RWPE1 (cell line): ENCODE results near the gene NPBWR2.

Source experiments
- CTCF ChIA-PET: fragments of 350-600 bp; sonication (Branson Sonifier 250); formaldehyde crosslinking; extraction: SDS; loops from one replicate; lab custom pipeline; 2021; lab: Yijun Ruan, JAX
- POLR2A ChIA-PET: fragments of 400-600 bp; formaldehyde crosslinking; extraction: SDS; loops from one replicate; lab custom pipeline; 2020; ENCODE audit warnings: antibody characterized with exemption; ENCODE audit not compliant: low non-redundant PET; lab: Yijun Ruan, JAX
- DNase-seq: peaks from one replicate; pipeline ENCODE4 v3.0.0; 2012; ENCODE audit warnings: low spot score
- H3K27ac ChIP-seq: fragments of 450-650 bp; 2 replicates; pipeline ENCODE4 v1.5.1; 2017
- TF ChIP-seq, protein P1 (sequence below): fragments of 450-650 bp; conservative IDR thresholded peaks from 2 replicates; pipeline ENCODE4 v1.5.1; 2017; ENCODE audit warnings: low read depth, mild to moderate bottlenecking

NPBWR2 gene

DNA sequence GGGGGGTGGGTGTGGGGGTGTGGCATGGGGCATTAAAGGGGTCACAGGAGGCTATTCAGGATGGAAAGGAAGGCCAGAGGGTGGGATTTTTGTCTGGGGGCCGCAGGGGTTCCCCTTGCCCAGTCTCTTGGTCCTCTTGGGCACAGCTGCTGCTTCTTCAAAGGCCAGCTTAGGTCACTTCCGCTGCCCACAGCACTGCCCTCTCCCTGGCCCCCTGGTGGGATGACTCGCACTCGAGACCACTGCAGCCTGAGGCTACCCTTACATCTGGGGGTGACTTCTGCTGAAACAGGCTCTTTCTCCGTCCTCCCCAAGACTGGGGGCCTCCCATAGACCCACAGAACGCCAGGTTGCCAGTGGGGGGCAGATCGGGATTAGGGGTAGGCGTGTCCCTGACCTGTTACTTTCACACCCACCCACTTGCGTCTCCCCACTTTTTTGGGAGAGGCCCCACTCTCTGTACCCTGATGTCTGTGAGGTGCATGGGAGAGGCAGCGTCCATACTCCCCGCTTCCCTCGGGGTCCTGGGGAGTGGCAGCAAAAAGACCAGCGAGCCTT is 24.5 kb downstream of the NPBWR2 start:
- TF ChIP-seq, protein P1, sequence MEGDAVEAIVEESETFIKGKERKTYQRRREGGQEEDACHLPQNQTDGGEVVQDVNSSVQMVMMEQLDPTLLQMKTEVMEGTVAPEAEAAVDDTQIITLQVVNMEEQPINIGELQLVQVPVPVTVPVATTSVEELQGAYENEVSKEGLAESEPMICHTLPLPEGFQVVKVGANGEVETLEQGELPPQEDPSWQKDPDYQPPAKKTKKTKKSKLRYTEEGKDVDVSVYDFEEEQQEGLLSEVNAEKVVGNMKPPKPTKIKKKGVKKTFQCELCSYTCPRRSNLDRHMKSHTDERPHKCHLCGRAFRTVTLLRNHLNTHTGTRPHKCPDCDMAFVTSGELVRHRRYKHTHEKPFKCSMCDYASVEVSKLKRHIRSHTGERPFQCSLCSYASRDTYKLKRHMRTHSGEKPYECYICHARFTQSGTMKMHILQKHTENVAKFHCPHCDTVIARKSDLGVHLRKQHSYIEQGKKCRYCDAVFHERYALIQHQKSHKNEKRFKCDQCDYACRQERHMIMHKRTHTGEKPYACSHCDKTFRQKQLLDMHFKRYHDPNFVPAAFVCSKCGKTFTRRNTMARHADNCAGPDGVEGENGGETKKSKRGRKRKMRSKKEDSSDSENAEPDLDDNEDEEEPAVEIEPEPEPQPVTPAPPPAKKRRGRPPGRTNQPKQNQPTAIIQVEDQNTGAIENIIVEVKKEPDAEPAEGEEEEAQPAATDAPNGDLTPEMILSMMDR: no peak
- H3K27ac ChIP-seq: no peak overlapping the region
- ChIA-PET CTCF (interaction anchor here (0.5 to 6.6 kb wide), 18 partner anchors 9 to 1215 kb away, joined by 3 to 59 read pairs (median 4); partner anchors contain the start of gene NPBWR2), POLR2A (no interaction called here)
- DNase-seq: no peak

DNA sequence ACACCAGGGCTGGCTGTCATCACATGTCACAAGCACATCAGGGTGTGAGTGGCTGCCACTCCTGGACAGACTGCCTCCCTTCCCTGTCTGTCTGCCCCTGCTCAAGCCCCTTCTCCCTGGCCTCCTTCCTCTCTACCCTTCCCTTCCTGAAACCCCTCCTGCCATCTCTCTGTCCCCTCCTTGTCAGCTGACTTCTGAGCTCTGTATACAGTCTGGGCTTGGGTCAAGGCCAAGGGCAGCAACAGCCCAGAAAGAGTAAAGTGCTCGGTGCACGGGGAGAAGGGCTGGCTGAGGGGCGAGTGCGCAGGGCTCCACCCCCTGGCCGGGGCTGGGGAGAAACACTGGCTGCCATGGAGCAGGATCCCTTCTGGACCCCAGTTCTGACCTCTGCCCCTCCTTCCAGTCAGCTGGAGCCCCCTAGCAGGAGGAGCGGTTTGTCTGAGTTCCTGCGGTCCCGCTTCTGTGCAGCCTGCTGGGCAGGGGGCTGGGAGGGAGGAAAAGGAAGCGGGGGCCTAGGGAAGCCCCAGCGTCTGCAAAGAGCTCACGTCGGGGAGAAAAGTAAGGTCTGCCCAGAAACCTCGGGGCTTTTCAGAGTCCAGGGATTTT is 25.1 kb downstream of the NPBWR2 start:
- ChIA-PET POLR2A (no interaction called here), CTCF (interaction anchor here (0.7 to 6.6 kb wide), 7 partner anchors 10 to 296 kb away, joined by 3 to 59 read pairs (median 4); no protein-coding TSS in a partner anchor)
- TF ChIP-seq, protein P1: no peak
- H3K27ac ChIP-seq: peak overlapping the region; percentile 77
- no peak for DNase-seq

DNA sequence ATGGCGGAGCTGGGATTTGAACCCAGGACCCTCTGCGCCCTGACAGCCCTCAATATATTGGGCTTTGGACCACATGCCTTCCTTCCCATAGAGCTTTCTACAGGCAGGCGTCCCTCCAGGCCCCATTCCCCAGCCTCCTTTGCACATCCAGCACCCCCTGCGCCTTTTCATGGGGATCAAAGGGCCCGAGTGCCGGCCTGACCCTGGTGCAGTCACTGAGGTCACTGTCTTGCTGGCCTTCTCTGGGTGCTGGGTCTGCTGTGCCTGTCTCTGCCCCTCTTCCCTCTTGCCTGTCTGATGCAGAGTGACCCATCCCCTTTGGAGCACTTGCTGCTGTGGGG is 25.8 kb downstream of the NPBWR2 start:
- peak overlapping the region; percentile 77 for H3K27ac ChIP-seq
- TF ChIP-seq, protein P1: no peak
- POLR2A ChIA-PET: no interaction called here
- CTCF ChIA-PET: interaction anchor here (0.5 to 6.6 kb wide), 6 partner anchors 9 to 50 kb away, joined by 3 to 59 read pairs (median 4); no protein-coding TSS in a partner anchor
- DNase-seq: no peak

DNA sequence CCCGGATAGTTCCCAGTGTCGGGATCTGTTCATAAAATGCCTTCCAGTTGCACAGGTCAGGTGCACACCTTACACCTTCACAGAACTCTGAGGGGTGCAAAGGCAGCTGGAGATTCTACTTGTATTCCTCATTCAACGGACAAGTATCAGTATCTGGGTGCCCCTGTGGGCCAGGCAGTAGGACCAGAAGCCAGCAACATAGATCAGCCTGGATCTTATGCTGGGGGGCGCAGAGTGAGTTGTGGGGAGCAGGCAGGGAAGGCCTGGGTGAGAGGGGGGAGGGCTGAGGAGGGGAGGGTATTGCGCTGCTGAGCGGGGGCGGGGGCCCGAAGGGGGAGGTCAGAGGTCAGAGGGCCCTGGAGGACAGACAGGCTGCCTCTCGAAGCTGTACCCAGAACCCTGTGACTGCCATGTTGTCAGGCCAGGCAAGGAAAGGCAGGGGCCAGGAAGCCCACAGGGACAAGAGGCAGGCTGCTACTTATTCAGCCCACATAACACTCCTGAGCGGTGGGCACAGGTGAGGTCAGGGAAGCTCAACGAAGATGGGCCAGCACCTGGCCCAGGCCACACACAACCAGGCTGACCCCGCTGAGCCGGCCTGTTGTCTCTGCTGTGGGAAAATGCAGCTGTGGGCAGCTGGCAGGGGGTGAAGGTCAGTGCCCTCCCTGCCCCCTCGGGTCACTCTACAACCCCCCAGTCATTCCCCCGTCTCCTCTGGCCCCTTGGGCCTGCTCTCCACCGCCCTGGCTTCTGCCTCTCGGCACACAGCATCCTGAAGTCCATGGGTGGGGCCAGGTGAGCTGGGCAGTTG is 26.3 kb downstream of the NPBWR2 start:
- POLR2A ChIA-PET: no interaction called here
- DNase-seq: no peak
- TF ChIP-seq, protein P1: no peak
- CTCF ChIA-PET: interaction anchor here (0.5 to 6.6 kb wide), 8 partner anchors 8 to 996 kb away, joined by 3 to 59 read pairs (median 4); no protein-coding TSS in a partner anchor
- peak overlapping the region; percentile 77 for H3K27ac ChIP-seq

DNA sequence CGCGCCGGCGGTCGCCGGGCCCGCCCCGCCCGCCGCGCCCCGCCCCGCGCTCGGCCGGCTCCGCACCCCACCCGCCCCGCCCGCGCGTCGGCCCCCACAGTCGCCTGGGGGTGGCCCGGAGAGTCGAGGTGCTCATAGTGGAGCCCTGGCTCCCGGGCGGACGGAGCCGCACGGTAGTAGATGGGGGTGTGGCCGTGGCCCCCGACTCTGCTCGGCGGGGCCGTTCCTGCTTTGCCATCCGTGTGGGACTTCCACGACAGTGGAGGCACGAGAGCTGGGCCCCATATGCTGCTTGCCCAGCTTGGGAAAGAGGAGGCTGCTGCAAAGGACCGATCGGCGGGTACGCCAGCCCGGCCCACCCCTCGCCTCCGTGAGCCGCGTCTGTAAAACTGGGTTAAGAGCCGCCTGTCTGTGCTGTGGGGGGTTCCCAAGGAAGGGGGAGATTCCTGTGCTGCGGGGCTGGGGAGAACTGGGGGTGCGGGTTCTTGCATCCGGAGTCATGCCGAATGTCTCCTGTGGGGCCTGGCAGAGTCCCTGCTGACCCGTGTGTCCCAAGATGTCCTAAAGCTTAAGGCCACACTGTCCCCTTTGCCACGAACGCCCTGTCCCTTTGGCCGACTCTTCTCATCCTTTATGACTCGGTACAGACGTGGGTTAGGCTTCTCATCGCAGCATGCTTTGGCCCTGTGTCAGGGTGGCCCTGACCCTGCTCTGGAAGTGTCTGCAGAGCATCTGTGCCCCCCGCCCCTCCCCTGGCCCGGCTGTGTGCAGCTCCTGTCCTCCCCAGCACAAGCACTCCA is 27.2 kb downstream of the NPBWR2 start, which contains the start of gene OPRL1:
TSS of gene OPRL1 (plus strand) at position 70 of the 800 bp plus-strand sequence. CDS start 12,639 bp downstream, outside the sequence.
- POLR2A ChIA-PET: no interaction called here
- TF ChIP-seq, protein P1: no peak

More for the DNA sequence above, 27.2 kb downstream of the NPBWR2 start, which contains the start of gene OPRL1:
- peak within 1 kb of the TSS; percentile 77 for H3K27ac ChIP-seq
- CTCF ChIA-PET: interaction anchor here (0.6 to 6.6 kb wide), 8 partner anchors 8 to 995 kb away, joined by 3 to 59 read pairs (median 6); no protein-coding TSS in a partner anchor
- peak; percentile 69 for DNase-seq
